BE2C (cell line): ENCODE measurements around the gene THSD7B.

Experiments
- DNase-seq: peaks from one replicate; pipeline ENCODE4 v3.0.0-alpha.2; 2020
- H3K27me3 ChIP-seq: fragments of 250-450 bp; sonication (Bioruptor Pico); 2 replicates; pipeline ENCODE4 v1.5.1; 2020; ENCODE audit warnings: mild to moderate bottlenecking
- H3K36me3 ChIP-seq: fragments of 250-450 bp; sonication (Bioruptor Pico); 2 replicates; pipeline ENCODE4 v1.5.1; 2020; ENCODE audit warnings: mild to moderate bottlenecking
- H3K4me1 ChIP-seq: fragments of 250-450 bp; sonication (Bioruptor Pico); 2 replicates; pipeline ENCODE4 v1.5.1; 2020
- H3K4me3 ChIP-seq: 2 replicates; pipeline ENCODE4 v1.5.1; 2011; ENCODE audit warnings: low read depth, low read length
- H3K9me3 ChIP-seq: fragments of 250-450 bp; sonication (Bioruptor Pico); 2 replicates; pipeline ENCODE4 v1.5.1; 2020
- TF ChIP-seq, protein P1 (sequence below): IDR thresholded peaks from 2 replicates; pipeline ENCODE4 v1.5.1; 2012; ENCODE audit warnings: mild to moderate bottlenecking, low read depth, low read length

THSD7B gene

DNA sequence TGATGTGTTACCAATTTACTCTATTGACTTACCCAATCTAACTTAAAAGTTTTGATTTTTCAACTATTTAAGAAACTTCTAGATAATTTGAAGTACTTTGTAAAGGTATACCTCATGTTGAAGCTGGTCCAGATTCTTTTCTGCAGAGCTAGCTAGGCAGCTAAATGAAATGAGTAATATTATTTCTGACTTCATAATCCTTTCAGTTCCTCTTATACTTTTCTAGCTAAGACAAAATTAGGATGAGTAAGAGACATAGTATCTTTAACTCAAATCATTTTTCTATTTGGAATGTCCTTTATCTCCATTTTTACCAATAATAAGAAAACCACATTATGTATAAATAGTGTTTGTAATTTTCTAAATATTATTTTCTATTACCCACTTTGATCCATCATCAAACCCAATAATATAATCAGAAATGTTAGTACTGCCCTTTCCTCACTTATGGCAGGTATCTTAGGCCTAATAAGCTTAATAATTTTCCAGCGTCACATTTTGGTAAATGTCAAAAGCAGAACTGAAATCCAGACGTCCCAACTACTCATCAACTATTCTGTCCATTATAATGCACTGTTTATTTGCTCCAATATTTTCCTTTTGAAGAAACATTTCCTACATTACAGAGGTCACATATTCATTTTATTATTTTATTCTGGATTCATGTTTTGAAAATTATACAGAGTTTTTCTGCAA, 456.6 kb downstream of the THSD7B start:
- Histone ChIP-seq H3K36me3 (no peaks in the 10 kb centered on the region), H3K4me1 (no peaks in the 10 kb centered on the region), H3K27me3 (no peaks in the 10 kb centered on the region), H3K4me3 (no peak overlapping the region), H3K9me3 (no peaks in the 10 kb centered on the region)
- TF ChIP-seq, protein P1, sequence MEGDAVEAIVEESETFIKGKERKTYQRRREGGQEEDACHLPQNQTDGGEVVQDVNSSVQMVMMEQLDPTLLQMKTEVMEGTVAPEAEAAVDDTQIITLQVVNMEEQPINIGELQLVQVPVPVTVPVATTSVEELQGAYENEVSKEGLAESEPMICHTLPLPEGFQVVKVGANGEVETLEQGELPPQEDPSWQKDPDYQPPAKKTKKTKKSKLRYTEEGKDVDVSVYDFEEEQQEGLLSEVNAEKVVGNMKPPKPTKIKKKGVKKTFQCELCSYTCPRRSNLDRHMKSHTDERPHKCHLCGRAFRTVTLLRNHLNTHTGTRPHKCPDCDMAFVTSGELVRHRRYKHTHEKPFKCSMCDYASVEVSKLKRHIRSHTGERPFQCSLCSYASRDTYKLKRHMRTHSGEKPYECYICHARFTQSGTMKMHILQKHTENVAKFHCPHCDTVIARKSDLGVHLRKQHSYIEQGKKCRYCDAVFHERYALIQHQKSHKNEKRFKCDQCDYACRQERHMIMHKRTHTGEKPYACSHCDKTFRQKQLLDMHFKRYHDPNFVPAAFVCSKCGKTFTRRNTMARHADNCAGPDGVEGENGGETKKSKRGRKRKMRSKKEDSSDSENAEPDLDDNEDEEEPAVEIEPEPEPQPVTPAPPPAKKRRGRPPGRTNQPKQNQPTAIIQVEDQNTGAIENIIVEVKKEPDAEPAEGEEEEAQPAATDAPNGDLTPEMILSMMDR, result no peak
- DNase-seq, result no peak

DNA sequence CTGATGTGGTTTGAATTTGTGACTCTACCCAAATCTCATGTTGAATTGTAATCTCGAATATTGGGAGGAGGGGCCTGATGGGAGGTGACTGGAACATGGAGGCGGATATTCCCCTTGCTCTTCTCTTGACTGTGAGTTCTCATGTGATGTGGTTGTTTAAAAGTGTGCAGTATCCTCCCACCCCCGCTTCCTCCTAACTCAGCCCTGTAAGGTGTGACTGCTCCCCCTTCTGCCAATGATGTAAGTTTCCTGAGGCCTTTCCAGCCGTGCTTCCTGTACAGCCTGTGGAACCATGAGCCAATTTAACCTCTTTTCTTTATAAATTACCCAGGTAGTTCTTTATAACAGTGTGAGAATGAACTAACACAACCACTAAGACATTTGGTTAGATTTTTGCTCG, 458.4 kb downstream of the THSD7B start:
- no peaks in the 10 kb centered on the region for H3K36me3 ChIP-seq
- no peak for DNase-seq
- TF ChIP-seq, protein P1, result no peak

GRCh38 chr2:137228566-137228965, 463.2 kb downstream of the THSD7B start:
- H3K4me3 ChIP-seq, result no peak overlapping the region
- H3K27me3 ChIP-seq, result no peaks in the 10 kb centered on the region
- no peaks in the 10 kb centered on the region for H3K9me3 ChIP-seq
- DNase-seq, result no peak
- H3K4me1 ChIP-seq, result no peaks in the 10 kb centered on the region
- TF ChIP-seq, protein P1, result no peak
- H3K36me3 ChIP-seq, result no peaks in the 10 kb centered on the region

More for the DNA sequence above, 458.4 kb downstream of the THSD7B start:
- H3K4me1 ChIP-seq, result no peaks in the 10 kb centered on the region
- H3K9me3 ChIP-seq, result no peaks in the 10 kb centered on the region
- H3K4me3 ChIP-seq, result no peak overlapping the region
- no peaks in the 10 kb centered on the region for H3K27me3 ChIP-seq

DNA sequence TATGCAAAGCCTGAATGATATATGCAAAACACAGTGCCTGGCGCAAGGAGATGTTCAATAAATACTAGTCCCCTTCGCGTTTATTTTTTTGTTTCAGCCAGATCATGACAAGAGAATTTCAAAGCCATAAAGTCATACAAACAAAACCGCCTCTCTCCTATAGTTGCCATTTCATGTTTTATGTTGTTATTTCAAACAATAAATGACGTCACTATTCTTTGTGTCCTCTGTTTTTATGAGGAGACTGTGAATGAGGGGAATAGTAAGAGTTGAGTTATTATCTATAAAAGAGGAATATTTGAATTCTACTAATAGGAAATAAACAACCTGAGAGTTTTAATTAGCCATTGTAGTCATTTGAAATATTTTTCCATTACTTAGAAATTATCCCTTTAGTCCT, 464.5 kb downstream of the THSD7B start:
- no peak for DNase-seq
- TF ChIP-seq, protein P1, result no peak
- Histone ChIP-seq H3K4me3 (no peak overlapping the region), H3K36me3 (no peaks in the 10 kb centered on the region), H3K9me3 (no peaks in the 10 kb centered on the region), H3K27me3 (no peaks in the 10 kb centered on the region), H3K4me1 (no peaks in the 10 kb centered on the region)

DNA sequence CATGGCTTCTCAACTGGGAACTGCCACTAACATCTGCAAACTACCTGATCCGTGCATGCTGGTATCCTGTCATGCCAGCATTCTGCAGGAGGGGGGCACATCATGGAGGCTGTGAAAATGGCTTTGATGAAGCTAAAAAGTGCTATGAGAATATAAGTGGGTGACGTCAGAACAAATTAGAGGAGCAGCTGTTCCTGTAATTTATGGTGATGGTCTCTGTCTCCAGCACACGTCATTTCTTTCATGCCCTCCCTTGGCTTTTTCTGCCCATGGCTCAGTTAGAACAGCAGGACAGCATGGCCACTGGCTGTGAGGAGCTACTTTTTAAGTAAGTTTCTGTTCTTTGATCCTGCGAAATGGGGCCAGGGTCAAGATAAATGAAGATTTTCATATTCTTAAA, 466.3 kb downstream of the THSD7B start:
- no peaks in the 10 kb centered on the region for H3K9me3 ChIP-seq
- no peaks in the 10 kb centered on the region for H3K27me3 ChIP-seq
- no peaks in the 10 kb centered on the region for H3K36me3 ChIP-seq
- no peaks in the 10 kb centered on the region for H3K4me1 ChIP-seq
- DNase-seq, result no peak
- no peak overlapping the region for H3K4me3 ChIP-seq
- TF ChIP-seq, protein P1, result no peak

- no peaks in the 10 kb centered on the region for H3K36me3 ChIP-seq
- H3K9me3 ChIP-seq, result no peaks in the 10 kb centered on the region
- no peak overlapping the region for H3K4me3 ChIP-seq
- DNase-seq, result no peak
- TF ChIP-seq, protein P1, result no peak
- no peaks in the 10 kb centered on the region for H3K4me1 ChIP-seq
- H3K27me3 ChIP-seq, result no peaks in the 10 kb centered on the region
Observed at GRCh38 chr2:137232076-137232475, 466.7 kb downstream of the THSD7B start.
